DND-41 (cell line): ENCODE results near the gene IL11RA.

Experiments
- CTCF ChIP-seq: IDR thresholded peaks from 2 replicates; pipeline ENCODE4 v1.5.1; 2012; ENCODE audit warnings: borderline replicate concordance, low read length, moderate library complexity, mild to moderate bottlenecking; ENCODE audit not compliant: poor library complexity, severe bottlenecking; ENCODE audit errors: extremely low read depth
- EZH2 ChIP-seq: IDR thresholded peaks from 3 replicates; pipeline ENCODE4 v1.6.1; 2012; ENCODE audit warnings: borderline replicate concordance, low read depth, mild to moderate bottlenecking, moderate library complexity, low read length, inconsistent platforms; ENCODE audit not compliant: severe bottlenecking

DNA sequence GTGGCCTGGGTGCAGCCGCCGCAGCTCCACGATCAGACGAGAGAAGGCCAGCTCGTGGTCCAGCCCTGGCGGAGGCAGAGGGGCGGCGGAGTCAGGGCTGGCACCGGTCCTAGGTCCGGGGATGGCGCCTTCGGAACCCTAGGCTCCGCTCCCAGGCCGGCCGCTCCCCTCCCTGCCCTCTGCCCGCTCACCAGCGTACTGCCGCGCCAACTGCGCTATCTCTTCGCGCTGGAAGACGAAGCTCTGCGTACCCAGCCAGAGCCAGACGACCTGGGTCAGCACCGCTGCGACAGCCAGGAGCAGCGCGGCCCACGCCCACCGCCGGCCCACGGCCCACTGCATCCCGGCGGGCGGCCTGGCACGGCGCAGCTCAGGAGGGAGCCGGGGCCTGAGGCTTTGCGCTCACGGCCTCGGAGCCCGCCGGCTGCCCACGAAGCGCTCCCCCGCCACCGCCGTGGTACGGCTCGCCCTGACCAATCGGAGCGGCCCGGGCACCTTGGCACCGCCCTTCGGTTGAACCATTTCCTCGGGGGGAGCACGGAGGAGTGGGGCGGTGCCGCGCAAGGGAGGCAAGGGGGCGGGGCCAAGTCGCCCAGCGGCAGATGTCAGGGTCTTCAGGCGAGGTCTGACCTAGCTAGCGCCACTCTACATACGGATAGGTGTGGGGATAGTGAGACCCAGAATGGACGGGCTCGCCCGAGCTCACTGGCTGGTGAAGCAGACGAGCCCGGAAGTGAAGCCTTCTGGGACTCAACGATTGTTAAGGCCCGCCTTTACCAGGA, 14.4 kb upstream of the IL11RA start, which contains the start of gene SIGMAR1:
- no peak for TF ChIP-seq CTCF
- TF ChIP-seq EZH2, result no peak
